ENCODE measurements around the gene TTC38.
"Not testable (repeated sequence)": the region's sequence is repeated elsewhere in the genome, so short reads cannot be mapped to it uniquely, and the experiment has no call there.

The TTC38 gene

GRCh38 chr22:46297151-46297812 is 29.5 kb downstream of the TTC38 start:
- DNase-seq = peak; percentile 31

DNA sequence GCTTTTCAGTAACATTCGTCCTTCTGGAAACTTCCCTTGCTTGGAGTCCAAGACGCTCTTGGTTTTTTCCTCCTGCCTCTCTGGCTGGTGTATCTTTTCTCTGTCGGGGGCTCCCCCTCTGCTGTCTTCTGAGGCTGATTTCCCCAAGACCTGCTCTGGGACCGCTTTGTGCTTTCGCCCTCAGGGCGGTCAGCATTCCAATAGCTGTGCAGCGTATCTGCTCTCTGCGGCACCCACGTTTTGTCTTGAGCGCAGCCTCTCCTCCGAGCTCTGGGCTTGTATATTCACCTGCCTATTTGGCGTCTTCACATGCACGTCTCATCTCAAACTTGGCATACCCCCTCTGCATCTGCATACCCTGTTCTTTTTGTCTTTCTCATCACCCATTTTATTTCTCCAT is 31.3 kb downstream of the TTC38 start:
- DNase-seq = no peak

GRCh38 chr22:46300491-46300890 is 32.7 kb downstream of the TTC38 start:
- DNase-seq = no peak

- DNase-seq = no peak
These were observed 35.6 kb downstream of the TTC38 start for GRCh38 chr22:46303347-46303965.

DNA sequence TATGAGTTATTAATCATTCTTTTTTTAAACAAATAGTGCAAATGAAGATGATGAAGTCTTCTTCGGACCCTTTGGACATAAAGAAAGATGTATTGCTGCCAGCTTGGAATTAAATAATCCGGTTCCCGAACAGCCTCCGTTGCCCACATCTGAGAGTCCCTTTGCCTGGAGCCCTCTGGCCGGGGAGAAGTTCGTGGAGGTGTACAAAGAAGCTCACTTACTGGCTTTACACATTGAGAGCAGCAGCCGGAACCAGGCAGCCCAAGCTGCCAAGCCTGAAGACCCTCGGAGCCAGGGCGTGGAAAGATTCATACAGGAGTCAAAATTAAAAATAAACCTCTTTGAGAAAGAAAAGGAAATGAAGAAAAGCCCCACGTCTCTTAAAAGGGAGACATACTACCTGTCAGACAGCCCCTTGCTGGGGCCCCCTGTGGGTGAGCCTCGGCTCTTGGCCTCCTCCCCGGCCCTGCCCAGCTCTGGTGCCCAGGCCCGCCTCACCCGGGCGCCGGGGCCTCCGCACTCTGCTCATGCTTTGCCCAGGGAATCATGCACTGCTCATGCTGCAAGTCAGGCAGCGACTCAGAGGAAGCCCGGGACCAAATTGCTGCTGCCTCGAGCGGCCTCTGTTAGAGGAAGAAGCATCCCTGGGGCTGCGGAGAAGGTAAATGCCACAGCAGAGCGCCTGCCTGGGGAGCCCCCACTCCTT is 40.6 kb downstream of the TTC38 start:
- no peak for DNase-seq

- no peak for DNase-seq
These were observed 41.8 kb downstream of the TTC38 start for GRCh38 chr22:46309526-46310085.

- DNase-seq = no peak
These were observed 44.2 kb downstream of the TTC38 start for GRCh38 chr22:46312056-46312455.

DNA sequence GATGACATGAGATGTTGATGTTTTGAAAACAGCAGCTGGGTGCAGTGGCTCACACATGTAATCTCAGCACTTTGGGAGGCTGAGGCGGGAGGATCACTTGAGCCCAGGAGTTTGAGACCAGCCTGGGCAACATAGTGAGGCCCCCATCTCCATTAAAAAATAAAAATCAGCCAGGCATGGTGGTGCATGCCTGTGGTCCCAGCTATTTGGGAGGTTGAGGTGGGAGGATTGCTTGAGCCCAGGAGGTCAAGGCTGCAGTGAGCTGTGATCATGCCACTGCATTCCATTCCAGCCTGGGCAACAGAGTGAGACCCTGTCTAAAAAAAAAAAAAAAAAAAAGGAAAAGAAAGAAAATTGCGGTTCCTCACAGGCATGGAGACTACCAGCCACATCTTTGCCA is 45.0 kb downstream of the TTC38 start:
- DNase-seq = not testable (repeated sequence)

DNA sequence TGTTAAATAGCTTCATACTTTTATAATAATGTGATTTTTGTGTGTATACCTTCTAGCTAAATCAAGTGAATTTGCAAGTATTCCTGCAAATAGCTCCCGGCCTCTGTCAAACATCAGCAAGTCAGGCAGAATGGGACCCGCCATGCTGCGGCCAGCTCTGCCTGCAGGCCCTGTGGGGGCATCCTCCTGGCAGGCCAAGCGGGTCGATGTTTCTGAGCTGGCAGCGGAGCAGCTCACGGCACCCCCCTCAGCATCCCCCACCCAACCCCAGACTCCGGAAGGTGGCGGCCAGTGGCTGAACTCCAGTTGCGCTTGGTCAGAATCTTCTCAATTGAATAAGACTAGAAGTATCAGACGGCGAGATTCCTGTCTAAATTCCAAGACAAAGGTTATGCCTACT is 48.2 kb downstream of the TTC38 start:
- no peak for DNase-seq

- no peak for DNase-seq
These were observed 49.8 kb downstream of the TTC38 start for GRCh38 chr22:46317646-46318045.

DNA sequence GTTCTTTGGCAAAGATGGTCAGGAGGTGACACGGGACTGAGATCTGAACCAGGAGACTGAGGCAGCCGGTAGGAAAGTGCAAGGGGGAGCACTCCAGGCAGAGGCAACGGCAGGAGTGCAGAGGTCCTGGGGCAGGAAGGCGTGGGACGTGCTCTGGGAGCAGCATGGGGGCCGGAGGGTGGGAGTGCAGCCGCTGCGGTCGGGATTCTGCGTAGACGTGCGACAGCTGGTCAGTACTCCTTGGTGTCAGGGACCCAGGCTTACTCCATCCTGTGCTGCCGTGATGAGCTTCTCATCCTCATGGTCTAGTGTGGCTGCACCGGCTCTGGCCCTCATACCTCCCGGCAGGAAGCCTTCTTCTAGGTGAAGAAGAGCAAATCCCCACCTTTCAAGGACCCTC is 50.8 kb downstream of the TTC38 start:
- DNase-seq = no peak

DNA sequence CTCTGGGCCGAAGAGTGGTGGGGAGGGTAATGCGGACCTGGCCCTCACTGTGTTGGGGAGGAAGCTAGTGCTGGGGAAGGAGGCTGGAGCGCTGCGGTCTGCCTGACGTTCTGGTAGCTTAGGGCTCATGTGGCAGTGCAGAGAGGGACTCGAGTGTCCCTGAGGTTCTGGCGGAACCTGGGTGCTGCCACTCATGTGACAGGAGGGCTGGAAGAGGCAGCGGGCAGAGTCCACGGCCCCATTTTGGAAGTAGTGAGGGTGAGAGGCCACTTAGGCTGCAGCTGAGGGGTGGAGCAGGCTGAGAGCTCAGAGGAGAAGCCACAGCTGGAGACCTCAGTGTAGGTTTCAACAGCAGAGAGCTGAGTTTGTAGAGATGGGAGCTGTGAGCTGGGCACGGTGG is 51.5 kb downstream of the TTC38 start:
- DNase-seq = no peak

DNA sequence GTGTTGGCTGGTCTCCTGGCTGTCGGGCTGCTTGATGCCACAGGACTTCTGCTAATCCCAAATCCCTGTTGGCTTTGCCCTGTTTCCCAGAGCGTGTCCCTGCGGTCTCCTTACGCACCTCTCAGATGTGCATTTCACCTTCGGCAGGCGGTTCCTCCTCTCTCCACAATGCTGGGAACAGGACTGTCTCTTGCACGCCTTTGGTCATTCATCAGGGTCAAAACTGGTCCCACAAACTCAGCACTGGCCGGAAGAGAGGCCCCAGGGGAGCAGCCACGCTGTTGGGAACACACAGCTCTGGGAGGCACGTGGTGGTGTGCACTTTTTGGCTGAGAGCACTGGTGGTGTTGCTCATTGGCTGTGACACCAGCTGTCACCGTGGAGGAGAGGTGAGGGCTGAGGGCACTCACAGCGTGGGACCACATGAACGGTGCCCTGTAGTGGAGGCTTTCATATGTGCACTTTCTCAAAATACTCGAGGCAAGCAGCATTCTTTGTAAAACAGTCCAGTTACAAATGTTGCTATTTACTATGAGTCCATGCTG is 52.4 kb downstream of the TTC38 start:
- DNase-seq = no peak

- DNase-seq = no peak
These were observed 53.0 kb downstream of the TTC38 start for GRCh38 chr22:46320716-46321386.

GRCh38 chr22:46322711-46323110 is 54.9 kb downstream of the TTC38 start:
- DNase-seq = no peak

DNA sequence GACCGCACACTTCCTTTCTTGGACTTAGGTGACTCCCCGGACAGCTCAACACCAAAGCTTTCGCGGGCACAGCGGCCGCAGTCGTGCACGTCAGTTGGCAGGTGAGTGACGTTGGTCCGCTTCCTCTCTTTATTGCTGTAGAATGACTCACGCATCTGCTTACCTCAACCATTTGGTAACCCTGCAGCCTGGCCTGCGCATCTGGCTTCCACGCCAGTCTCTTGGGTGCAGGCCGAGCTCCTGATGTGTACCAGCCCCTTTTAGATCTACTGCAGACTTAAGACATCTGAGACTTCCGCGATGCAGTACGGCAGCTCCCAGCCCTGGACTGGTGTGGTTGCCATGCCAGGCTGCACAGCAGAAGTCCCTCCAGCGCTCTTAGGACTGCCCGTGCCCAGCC is 55.4 kb downstream of the TTC38 start:
- DNase-seq = no peak

- no peak for DNase-seq
These were observed 58.4 kb downstream of the TTC38 start for GRCh38 chr22:46326066-46326680.

DNA sequence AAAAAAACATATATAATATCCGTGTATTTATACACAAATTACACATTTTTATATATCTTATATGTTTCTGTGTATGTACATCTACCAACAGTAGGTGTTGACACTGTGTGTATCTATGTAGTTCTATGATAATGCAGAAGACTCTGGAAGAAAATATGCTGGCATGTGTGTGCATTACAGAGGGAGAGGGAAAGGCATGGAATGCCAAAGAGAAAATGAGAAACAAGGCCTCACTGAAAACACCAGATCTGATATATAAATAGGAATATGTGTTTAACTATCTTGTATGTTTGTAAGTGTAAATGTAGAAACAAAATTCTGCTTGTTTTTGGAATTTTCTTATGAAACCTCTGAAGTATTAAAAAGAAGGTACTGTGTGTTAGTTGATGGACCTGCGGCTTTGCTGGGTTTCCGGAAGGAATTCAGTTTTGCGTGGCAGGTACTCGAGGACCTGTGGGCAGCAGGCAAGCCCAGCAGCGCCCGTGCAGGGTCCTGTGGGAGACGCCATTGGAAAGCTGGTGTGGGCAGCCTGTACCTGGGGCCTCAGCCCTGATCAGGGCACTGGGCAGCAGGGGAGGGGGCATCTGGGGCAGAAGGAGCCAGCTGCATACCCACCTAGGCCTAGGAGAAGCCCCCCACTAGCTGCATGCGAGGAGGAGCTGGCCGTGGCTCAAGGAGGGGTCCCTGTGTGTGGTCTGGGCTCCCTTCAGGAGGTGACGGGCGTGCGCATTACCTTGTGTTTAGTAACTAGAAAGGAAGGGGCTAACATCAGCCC is 60.1 kb downstream of the TTC38 start:
- DNase-seq = no peak

DNA sequence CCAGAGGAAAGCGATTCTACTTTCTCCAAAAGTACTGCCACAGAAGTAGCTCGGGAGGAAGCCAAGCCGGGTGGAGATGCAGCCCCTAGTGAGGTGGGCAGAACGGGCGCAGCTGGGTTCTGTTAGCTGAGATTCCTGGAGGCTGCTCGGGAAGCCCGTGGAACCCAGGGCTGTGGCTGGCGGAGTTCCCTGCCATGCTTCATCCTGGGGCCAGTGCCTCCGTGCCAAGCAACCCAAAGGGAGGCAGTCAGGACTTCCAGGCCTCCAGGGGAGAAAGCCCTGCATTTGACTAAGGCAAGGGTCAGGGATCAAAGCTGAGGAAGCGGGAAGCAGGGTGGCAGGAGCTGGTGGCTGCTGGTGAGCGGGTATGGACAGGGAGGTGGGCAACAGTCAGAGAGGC is 61.0 kb downstream of the TTC38 start:
- DNase-seq = no peak

DNA sequence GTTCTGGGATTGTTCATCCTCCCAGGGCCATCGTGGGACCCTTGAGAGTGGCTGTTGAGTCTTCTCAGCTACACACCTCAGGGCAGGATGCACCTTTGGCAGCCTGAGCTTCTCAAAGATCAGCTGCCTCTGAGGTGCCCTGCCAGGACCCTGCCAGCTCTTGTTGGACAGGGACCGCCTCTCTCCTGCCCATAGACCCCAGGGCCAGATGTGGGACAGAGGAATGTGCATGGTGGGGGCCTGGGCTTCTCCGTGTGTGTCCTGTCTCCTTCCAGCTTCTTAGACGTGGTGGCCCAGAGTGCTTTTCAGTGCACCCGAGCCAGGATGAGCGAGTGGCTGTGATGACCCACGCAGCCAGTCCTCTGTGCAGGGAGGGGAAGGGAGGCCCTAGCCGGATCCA is 61.8 kb downstream of the TTC38 start:
- DNase-seq = no peak

GRCh38 chr22:46330426-46330825 is 62.6 kb downstream of the TTC38 start:
- no peak for DNase-seq

DNA sequence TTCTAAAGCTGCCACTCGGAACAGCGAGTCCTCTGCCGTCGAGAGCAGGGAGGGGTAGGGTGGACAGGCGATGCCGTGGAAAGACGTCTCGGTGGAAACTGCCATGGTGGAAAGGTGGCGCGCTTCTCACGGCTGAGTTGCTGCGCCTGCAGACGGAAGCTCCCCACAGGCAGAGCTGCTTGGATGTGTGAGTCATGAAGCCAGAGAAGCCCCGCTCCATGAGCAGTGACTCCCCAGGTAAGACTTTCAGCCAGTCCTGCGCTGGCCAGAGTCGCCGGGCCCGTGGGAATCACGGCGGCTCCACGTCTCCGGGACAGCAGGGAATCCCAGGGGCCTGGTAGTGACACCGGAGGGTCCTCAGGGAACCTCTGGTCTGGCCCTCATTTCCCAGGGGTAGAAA is 63.7 kb downstream of the TTC38 start:
- no peak for DNase-seq

All from NCI-H1105 (cell line).